Kidney (tissue), 14 donors: ENCODE data around the gene KCNJ15. TPM values are rescaled to one million over a fixed set of nuclear protein-coding genes. Genes with fewer than 3 reads are reported as not detected.

Experiments
- DNase-seq, 5 donors: peaks; one replicate each; pipeline ENCODE4 v3.0.0-alpha.2; 2013 to 2020
- FAIRE-seq: peaks from 2 replicates; lab custom pipeline; 2012; peaks lifted over from hg19 to GRCh38; lab: Jason Lieb, UNC
- H3K27ac ChIP-seq, 2 donors: one replicate each; pipeline ENCODE4 v1.7.0; 2013; ENCODE audit warnings: low read depth in 2 of 2, low read length in 2 of 2, inconsistent platforms in 1 of 2
- H3K27me3 ChIP-seq: one replicate; pipeline ENCODE4 v1.7.1; 2013; ENCODE audit warnings: low read length, inconsistent platforms; ENCODE audit not compliant: control insufficient read depth, insufficient read depth
- H3K36me3 ChIP-seq, 3 donors: one replicate each; pipeline versions ENCODE4 v1.7.0 to v1.7.1; 2013; ENCODE audit warnings: low read length in 3 of 3, control low read depth in 1 of 3, inconsistent platforms in 1 of 3; ENCODE audit not compliant: insufficient read depth in 3 of 3, control insufficient read depth in 2 of 3
- H3K4me1 ChIP-seq, 3 donors: one replicate each; pipeline versions ENCODE4 v1.7.0 to v1.7.1; 2013; ENCODE audit warnings: low read length in 3 of 3, inconsistent platforms in 1 of 3, low read depth in 1 of 3; ENCODE audit not compliant: control insufficient read depth in 2 of 3, insufficient read depth in 2 of 3
- H3K4me3 ChIP-seq, 3 donors: one replicate each; pipeline versions ENCODE4 v1.7.0 to v1.8.1; 2013; ENCODE audit warnings: low read length in 3 of 3, control low read depth in 1 of 3, inconsistent platforms in 1 of 3
- H3K9ac ChIP-seq, 3 donors: one replicate each; pipeline versions ENCODE4 v1.7.0 to v1.7.1; 2013; ENCODE audit warnings: low read length in 3 of 3, control low read depth in 1 of 3, inconsistent platforms in 1 of 3
- H3K9me3 ChIP-seq, 3 donors: one replicate each; pipeline versions ENCODE4 v1.7.0 to v1.7.1; 2013; ENCODE audit warnings: low read length in 3 of 3, control low read depth in 1 of 3, inconsistent platforms in 1 of 3; ENCODE audit not compliant: control insufficient read depth in 2 of 3, insufficient read depth in 1 of 3
- CTCF ChIP-seq: IDR thresholded peaks from 3 replicates; pipeline ENCODE4 v1.5.1; 2012; ENCODE audit warnings: mild to moderate bottlenecking, moderate library complexity, borderline replicate concordance; ENCODE audit not compliant: insufficient read depth; ENCODE audit errors: extremely low read depth
- intact Hi-C: fragments of 100-400 bp; cut with DNase I; formaldehyde crosslinking; loops from one replicate; pipeline ENCODE4 v1.11.1; 2022
- polyA plus RNA-seq: library from polyadenylated mRNA; stranded (reverse); fragments of 350-450 nt; fragmentation: Illumina TruSeq; extraction: RNeasy Lipid Tissue Mini Kit (QIAGEN cat#74804); gene quantifications from one replicate; pipeline ENCODE4 v1.2.3, GENCODE V29; 2014; ENCODE audit warnings: low read depth, low replicate concordance; ENCODE audit not compliant: insufficient read depth
- total RNA-seq: library from RNA; stranded (reverse); fragmentation: NEBNext Ultra II Directional; extraction: Animal tissue kit (Norgen Biotek cat#: 25700); gene quantifications from one replicate; pipeline ENCODE4 v1.2.1, GENCODE V29; 2021
- donor health status: control.
- donor health status: control.
- donor health status: control.
- donor health status: control.
- donor health status: control.
- donor health status: DM: yes; HTN: yes; CAD: no.
- donor health status: Normal renal cell carcinoma (clear cell type).

Gene KCNJ15
- total and polyA plus RNA-seq, 2 donors from 2014 or later, result 102 to 142 TPM

DNA sequence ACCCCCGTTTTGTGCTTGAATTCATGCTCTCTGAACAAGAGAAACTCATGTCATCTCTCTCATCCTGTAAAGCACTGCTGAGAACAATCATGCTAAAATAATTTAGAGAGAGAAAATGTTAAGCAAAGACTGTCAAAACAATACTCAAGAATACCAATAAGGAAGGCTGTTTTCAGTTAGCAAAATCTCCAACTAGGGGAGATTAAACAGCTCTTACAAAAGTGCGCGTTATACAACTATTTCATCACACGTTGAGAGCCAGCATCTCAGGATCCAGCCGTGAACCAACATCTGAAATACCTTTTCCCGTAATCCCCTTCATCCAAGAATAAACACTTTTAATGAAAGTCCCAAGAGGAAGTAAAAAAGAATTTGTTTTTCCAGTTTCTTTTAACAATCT is 44.1 kb upstream of the KCNJ15 start:
- intact Hi-C loops, result no loop called here
- no peaks in the 10 kb centered on the region for H3K27me3 ChIP-seq
- no peak for TF ChIP-seq CTCF
- no peaks in the 10 kb centered on the region for H3K36me3 ChIP-seq
- H3K4me1 ChIP-seq, result no peaks in the 10 kb centered on the region
- H3K9ac ChIP-seq, result no peak overlapping the region
- H3K4me3 ChIP-seq, result no peak overlapping the region
- peaks cover 0 to 3% (median 3%) of the 10 kb centered on the region in 3 donors for H3K9me3 ChIP-seq
- no peak for FAIRE-seq
- H3K27ac ChIP-seq, result no peak overlapping the region
- DNase-seq, result no peak

GRCh38 chr21:38219049-38219628 is 37.7 kb upstream of the KCNJ15 start:
- no peaks in the 10 kb centered on the region for H3K36me3 ChIP-seq
- intact Hi-C loops, result no loop called here
- no peaks in the 10 kb centered on the region for H3K27me3 ChIP-seq
- peak overlapping the region in 1 of 3 donors; percentile 8 for H3K4me3 ChIP-seq
- TF ChIP-seq CTCF, result peak; percentile 97
- H3K9ac ChIP-seq, result no peak overlapping the region
- DNase-seq (peak; percentile 67 to 86 (median 75)), FAIRE-seq (peak; percentile 30)
- peak overlapping the region in 1 of 2 donors; percentile 38 for H3K27ac ChIP-seq
- H3K4me1 ChIP-seq, result peaks cover 0 to 9% (median 2%) of the 10 kb centered on the region in 3 donors
- peaks cover 0 to 9% (median 4%) of the 10 kb centered on the region in 3 donors for H3K9me3 ChIP-seq

DNA sequence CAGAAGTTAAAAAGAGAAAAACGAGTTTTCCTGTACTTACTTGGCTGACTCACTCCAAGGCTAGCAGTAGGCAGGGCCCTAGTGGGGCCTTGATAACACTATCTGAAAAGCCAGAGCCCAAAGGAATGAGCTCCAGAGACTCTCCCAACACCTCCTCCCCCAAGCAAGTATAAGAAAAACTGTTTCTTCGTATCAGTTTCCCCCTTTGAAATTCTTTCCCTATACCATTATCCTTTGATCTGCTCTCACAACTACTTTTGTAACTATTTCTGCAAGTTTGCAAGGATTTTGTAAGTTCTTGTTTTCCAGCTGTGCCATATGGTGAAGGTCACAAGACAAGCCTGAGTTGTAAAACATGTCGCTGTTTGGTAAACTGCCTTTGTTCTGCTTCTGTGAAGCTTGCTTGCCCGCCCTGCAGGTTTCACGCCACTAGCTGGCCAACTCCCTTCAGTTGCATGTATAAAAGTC is 36.5 kb upstream of the KCNJ15 start:
- intact Hi-C loops, result no loop called here
- Histone ChIP-seq H3K27ac (no peak overlapping the region), H3K4me3 (no peak overlapping the region), H3K9ac (no peak overlapping the region), H3K9me3 (peaks cover 0 to 18% (median 7%) of the 10 kb centered on the region in 3 donors), H3K36me3 (no peaks in the 10 kb centered on the region), H3K27me3 (no peaks in the 10 kb centered on the region), H3K4me1 (peaks cover 0 to 9% (median 2%) of the 10 kb centered on the region in 3 donors)
- no peak for FAIRE-seq
- no peak for DNase-seq
- TF ChIP-seq CTCF, result no peak
